Fibroblast of skin of back (primary cell): ENCODE measurements around the gene TPST2.

Experiments used
- DNase-seq: peaks from one replicate; pipeline ENCODE4 v3.0.0-alpha.2; 2013

Gene TPST2

GRCh38 chr22:26489447-26490036 is 100.4 kb downstream of the TPST2 start:
- no peak for DNase-seq

GRCh38 chr22:26487996-26488395 is 101.9 kb downstream of the TPST2 start:
- DNase-seq = no peak

- no peak for DNase-seq
Measured at GRCh38 chr22:26486394-26486793, 103.5 kb downstream of the TPST2 start.

GRCh38 chr22:26485806-26486390 is 104.0 kb downstream of the TPST2 start:
- no peak for DNase-seq

GRCh38 chr22:26485013-26485412 is 104.9 kb downstream of the TPST2 start:
- DNase-seq = no peak

- peak; percentile 22 for DNase-seq
Measured at GRCh38 chr22:26484360-26484706, 105.6 kb downstream of the TPST2 start.

- peak; percentile 88 for DNase-seq
Measured at GRCh38 chr22:26483439-26484359, 106.2 kb downstream of the TPST2 start, which contains the start of the genes HPS4 and SRRD. TSS of gene HPS4 (minus strand) at chr22:26483783. CDS start at chr22:26481762, 2,021 bp downstream. TSS of gene SRRD (plus strand) at chr22:26483877. CDS start at chr22:26483891, 14 bp downstream.

GRCh38 chr22:26483043-26483438 is 106.9 kb downstream of the TPST2 start:
- DNase-seq = no peak

- DNase-seq = no peak
Measured at GRCh38 chr22:26482161-26482560, 107.8 kb downstream of the TPST2 start.

- no peak for DNase-seq
Measured at GRCh38 chr22:26481694-26482093, 108.2 kb downstream of the TPST2 start.

- no peak for DNase-seq
Measured at GRCh38 chr22:26481112-26481693, 108.7 kb downstream of the TPST2 start.

- no peak for DNase-seq
Measured at GRCh38 chr22:26480611-26480932, 109.4 kb downstream of the TPST2 start.

- DNase-seq = no peak
Measured at GRCh38 chr22:26479792-26480610, 109.9 kb downstream of the TPST2 start.

- DNase-seq = no peak
Measured at GRCh38 chr22:26479043-26479791, 110.7 kb downstream of the TPST2 start.

- DNase-seq = no peak
Measured at GRCh38 chr22:26477341-26477731, 112.6 kb downstream of the TPST2 start.

- peak; percentile 87 for DNase-seq
Measured at GRCh38 chr22:26476705-26477340, 113.1 kb downstream of the TPST2 start.

GRCh38 chr22:26474682-26475081 is 115.2 kb downstream of the TPST2 start:
- DNase-seq = peak; percentile 24
